ENCODE measurements around the gene SNRNP40. TPM values are rescaled to one million over a fixed set of nuclear protein-coding genes. Genes with fewer than 3 reads are reported as not detected.

Gene SNRNP40
- polyA plus RNA-seq, 1 of the 3 experiments (the other 2 are of a cell fraction): 46.7 TPM

DNA sequence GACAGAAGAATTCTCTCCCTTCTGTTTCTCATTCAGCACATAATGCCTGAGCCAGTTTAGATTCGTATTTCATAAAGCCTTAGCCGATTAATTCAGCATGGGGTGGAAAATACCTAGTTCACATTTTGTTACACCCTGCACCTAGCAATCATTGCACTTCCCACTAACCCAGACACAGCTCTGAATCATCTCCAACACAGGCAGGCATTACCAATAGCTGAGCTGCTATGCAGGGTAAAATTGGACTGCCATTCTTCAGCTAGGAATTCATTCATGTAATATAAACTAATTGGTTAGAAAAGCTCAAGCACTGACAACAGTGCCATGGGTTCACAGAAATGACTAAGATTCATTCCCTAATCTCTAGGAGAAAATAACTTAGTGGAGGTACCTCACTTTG, 30.0 kb downstream of the SNRNP40 start:
- H3K79me2 ChIP-seq (ENCODE audit: insufficient read depth): no peaks in the 10 kb centered on the region
- H3K27me3 ChIP-seq (ENCODE audit: insufficient read depth): no peaks in the 10 kb centered on the region
- no peak for DNase-seq
- H3K4me2 ChIP-seq: no peak overlapping the region
- no peaks in the 10 kb centered on the region for H3K9me2 ChIP-seq
- CTCF ChIA-PET: interaction anchor here (1.1 to 4.3 kb wide), 2 partner anchors 82 to 104 kb away, joined by 5 to 28 read pairs; no protein-coding TSS in a partner anchor
- peaks cover 66 to 89% of the 10 kb centered on the region in 2 experiments for H3K36me3 ChIP-seq (replicated peaks in 1 of 2; ENCODE audit: control insufficient read depth in 1 of 2, insufficient read depth in 2 of 2, low read length in 1 of 2)
- H4K20me1 ChIP-seq (ENCODE audit: insufficient read depth): no peaks in the 10 kb centered on the region
- no peaks in the 10 kb centered on the region; a peak in 1 of 4 replicates for H3K4me1 ChIP-seq (ENCODE audit: control insufficient read depth in 1 of 2, insufficient read depth in 2 of 2, low read depth in 1 of 2, low read length in 1 of 2)
- H2AFZ ChIP-seq (ENCODE audit: low read depth): no peak overlapping the region
- TF ChIP-seq EP300 (IDR thresholded peaks at IDR 0.05; ENCODE audit: borderline replicate concordance in 1 of 2, low read depth in 1 of 2, low read length in 1 of 2) (no peak), EZH2phosphoT487 (IDR thresholded peaks at IDR 0.05; ENCODE audit: borderline replicate concordance, low read depth) (no peak), IRF3 (IDR thresholded peaks at IDR 0.05; ENCODE audit: low read depth, low read length) (no peak), GATA2 (CRISPR knock-in tag; IDR thresholded peaks at IDR 0.05) (no peak), NRF1 (IDR thresholded peaks at IDR 0.05; ENCODE audit: low read depth, low read length) (no peak), MXI1 (IDR thresholded peaks at IDR 0.05; ENCODE audit: low read depth, low read length) (no peak), RXRA (IDR thresholded peaks at IDR 0.05; ENCODE audit: borderline replicate concordance, low read depth) (no peak), RFX5 (IDR thresholded peaks at IDR 0.05; ENCODE audit: low read length) (no peak), ELF1 (IDR thresholded peaks at IDR 0.05) (no peak), RAD21 (IDR thresholded peaks at IDR 0.05; ENCODE audit: low read length) (no peak)
- TF ChIP-seq, protein P1, sequence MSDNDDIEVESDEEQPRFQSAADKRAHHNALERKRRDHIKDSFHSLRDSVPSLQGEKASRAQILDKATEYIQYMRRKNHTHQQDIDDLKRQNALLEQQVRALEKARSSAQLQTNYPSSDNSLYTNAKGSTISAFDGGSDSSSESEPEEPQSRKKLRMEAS (IDR thresholded peaks at IDR 0.05; ENCODE audit: low read depth): no peak
- H3K9me3 ChIP-seq: no peaks in the 10 kb centered on the region
- 89% methylated on average over 2 of the region's 2 CpGs for WGBS (ENCODE audit: low lambda C conversion rate)
- no peak overlapping the region for H3K4me3 ChIP-seq (ENCODE audit: low read depth in 2 of 2, low read length in 1 of 2)
- no peaks in the 10 kb centered on the region for H3F3A ChIP-seq (replicated peaks; ENCODE audit: insufficient read depth)
- POLR2A ChIA-PET: interaction anchor here (0.6 kb wide), 1 partner anchor 29 kb away, joined by 3 read pairs; no protein-coding TSS in a partner anchor
- no peak overlapping the region for H3K27ac ChIP-seq (ENCODE audit: low read depth in 2 of 2, low read length in 1 of 2)
- no peak overlapping the region for H3K9ac ChIP-seq

- Histone ChIP-seq H3K9me2 (no peaks in the 10 kb centered on the region), H3K4me2 (no peak overlapping the region), H4K20me1 (ENCODE audit: insufficient read depth) (no peaks in the 10 kb centered on the region), H3K4me1 (ENCODE audit: control insufficient read depth in 1 of 2, insufficient read depth in 2 of 2, low read depth in 1 of 2, low read length in 1 of 2) (no peaks in the 10 kb centered on the region), H3K9ac (no peak overlapping the region), H2AFZ (ENCODE audit: low read depth) (no peak overlapping the region), H3K9me3 (no peaks in the 10 kb centered on the region), H3K27ac (ENCODE audit: low read depth in 2 of 2, low read length in 1 of 2) (no peak overlapping the region), H3F3A (replicated peaks; ENCODE audit: insufficient read depth) (no peaks in the 10 kb centered on the region), H3K79me2 (ENCODE audit: insufficient read depth) (no peaks in the 10 kb centered on the region), H3K4me3 (ENCODE audit: low read depth in 2 of 2, low read length in 1 of 2) (no peak overlapping the region), H3K36me3 (replicated peaks in 1 of 2; ENCODE audit: control insufficient read depth in 1 of 2, insufficient read depth in 2 of 2, low read length in 1 of 2) (peaks cover 63 to 89% of the 10 kb centered on the region in 2 experiments), H3K27me3 (ENCODE audit: insufficient read depth) (no peaks in the 10 kb centered on the region)
- CTCF ChIA-PET: interaction anchor here (1.1 to 3.9 kb wide), 5 partner anchors 8 to 157 kb away, joined by 3 to 27 read pairs (median 5); no protein-coding TSS in a partner anchor
- TF ChIP-seq ELF1 (IDR thresholded peaks at IDR 0.05) (no peak), REST (IDR thresholded peaks at IDR 0.05; ENCODE audit: low read depth, low read length) (no peak)
- POLR2A ChIA-PET: interaction anchor here (0.5 kb wide), 1 partner anchor 49 kb away, joined by 3 read pairs; no protein-coding TSS in a partner anchor
- 80% methylated on average over 1 of the region's 1 CpG for WGBS (ENCODE audit: low lambda C conversion rate)
- no peak for DNase-seq
Observed at GRCh38 chr1:31264790-31265386, 31.7 kb downstream of the SNRNP40 start.
